RWPE1 (cell line): ENCODE results near the gene SKA3.

Source experiments
- CTCF ChIA-PET: fragments of 350-600 bp; sonication (Branson Sonifier 250); formaldehyde crosslinking; extraction: SDS; loops from one replicate; lab custom pipeline; 2021; lab: Yijun Ruan, JAX
- POLR2A ChIA-PET: fragments of 400-600 bp; formaldehyde crosslinking; extraction: SDS; loops from one replicate; lab custom pipeline; 2020; ENCODE audit warnings: antibody characterized with exemption; ENCODE audit not compliant: low non-redundant PET; lab: Yijun Ruan, JAX
- DNase-seq: peaks from one replicate; pipeline ENCODE4 v3.0.0; 2012; ENCODE audit warnings: low spot score
- H3K27ac ChIP-seq: fragments of 450-650 bp; 2 replicates; pipeline ENCODE4 v1.5.1; 2017
- TF ChIP-seq, protein P1 (sequence below): fragments of 450-650 bp; conservative IDR thresholded peaks from 2 replicates; pipeline ENCODE4 v1.5.1; 2017; ENCODE audit warnings: low read depth, mild to moderate bottlenecking

Gene SKA3

DNA sequence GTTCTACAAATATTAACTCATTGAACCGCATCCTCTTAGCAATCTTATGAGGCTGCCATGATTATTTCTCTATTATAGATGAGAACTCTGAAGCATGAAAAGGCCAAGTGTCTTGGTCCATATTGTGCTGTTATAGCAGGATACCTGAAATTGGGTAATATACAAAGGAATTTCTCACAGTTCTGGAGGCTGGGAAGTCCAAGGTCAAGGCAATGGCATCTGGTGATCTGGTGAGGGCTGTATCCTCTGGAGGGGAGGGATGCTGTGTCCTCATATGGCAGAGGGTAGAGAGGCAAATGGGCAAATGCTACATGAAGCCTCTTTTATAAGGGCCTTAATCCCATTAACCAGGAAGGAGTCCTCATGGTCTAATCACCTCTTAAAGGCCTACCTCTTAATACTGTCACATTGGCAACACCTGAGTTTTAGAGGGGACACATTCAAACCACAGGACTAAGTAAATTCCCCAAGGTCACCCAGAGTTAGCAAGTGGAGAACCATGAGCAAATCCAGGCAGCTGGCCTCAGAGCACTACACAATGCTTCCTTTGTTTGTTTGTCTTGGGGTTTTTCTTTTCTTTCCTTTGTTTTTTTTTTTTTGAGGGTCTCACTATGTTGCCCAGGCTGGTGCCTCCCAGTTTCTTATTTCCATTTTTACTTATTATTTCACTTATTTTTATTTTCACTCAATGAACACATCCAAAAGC, 59.1 kb downstream of the SKA3 start:
- DNase-seq = no peak
- CTCF ChIA-PET = interaction anchor here (0.6 kb wide), 1 partner anchor 10 kb away, joined by 7 read pairs; no protein-coding TSS in a partner anchor
- TF ChIP-seq, protein P1, sequence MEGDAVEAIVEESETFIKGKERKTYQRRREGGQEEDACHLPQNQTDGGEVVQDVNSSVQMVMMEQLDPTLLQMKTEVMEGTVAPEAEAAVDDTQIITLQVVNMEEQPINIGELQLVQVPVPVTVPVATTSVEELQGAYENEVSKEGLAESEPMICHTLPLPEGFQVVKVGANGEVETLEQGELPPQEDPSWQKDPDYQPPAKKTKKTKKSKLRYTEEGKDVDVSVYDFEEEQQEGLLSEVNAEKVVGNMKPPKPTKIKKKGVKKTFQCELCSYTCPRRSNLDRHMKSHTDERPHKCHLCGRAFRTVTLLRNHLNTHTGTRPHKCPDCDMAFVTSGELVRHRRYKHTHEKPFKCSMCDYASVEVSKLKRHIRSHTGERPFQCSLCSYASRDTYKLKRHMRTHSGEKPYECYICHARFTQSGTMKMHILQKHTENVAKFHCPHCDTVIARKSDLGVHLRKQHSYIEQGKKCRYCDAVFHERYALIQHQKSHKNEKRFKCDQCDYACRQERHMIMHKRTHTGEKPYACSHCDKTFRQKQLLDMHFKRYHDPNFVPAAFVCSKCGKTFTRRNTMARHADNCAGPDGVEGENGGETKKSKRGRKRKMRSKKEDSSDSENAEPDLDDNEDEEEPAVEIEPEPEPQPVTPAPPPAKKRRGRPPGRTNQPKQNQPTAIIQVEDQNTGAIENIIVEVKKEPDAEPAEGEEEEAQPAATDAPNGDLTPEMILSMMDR = no peak
- H3K27ac ChIP-seq = no peak overlapping the region
- POLR2A ChIA-PET = no interaction called here

DNA sequence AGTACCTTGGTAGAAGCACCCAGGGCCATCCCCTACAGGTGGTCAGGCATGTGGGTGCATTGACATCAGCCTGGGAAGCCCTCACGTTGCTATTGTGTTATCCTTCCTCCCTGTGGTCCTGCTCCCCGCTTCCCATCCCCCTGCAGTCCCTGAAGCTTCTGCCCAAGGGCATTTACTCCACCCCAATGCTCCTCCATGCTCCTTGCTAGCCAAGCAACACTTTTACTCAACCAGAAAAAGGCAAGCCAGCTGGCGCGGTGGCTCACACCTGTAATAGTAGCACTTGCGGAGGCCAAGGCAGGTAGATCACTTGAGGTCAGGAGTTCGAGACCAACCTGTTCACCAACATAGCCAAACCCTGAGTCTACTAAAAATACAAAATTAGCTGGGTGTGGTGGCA, 60.2 kb downstream of the SKA3 start:
- POLR2A ChIA-PET = interaction anchor here (0.7 kb wide), 1 partner anchor 210 kb away, joined by 3 read pairs; no protein-coding TSS in a partner anchor

DNA sequence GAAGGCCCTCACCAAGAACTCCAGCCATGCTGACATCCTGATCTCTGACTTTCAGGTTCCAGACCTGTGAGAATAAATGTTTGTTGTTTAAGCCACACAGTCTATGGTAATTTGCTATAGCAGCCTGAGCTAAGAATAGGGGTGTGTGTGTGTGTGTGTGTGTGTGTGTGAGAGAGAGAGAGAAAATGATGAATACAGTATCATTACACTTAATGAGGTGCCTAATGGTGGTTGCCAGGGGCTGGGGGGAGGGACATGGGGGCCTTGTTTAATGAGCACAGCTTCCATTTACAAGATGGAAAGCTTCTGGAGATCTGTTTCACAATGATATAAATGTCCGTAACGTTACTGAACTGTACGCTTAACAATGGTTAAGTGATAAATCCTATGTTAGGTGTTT, 61.1 kb downstream of the SKA3 start:
- DNase-seq = no peak
- ChIA-PET POLR2A (interaction anchor here (0.6 kb wide), 1 partner anchor 17 kb away, joined by 4 read pairs; no protein-coding TSS in a partner anchor), CTCF (interaction anchor here (0.6 to 1.1 kb wide), 2 partner anchors 17 to 712 kb away, joined by 3 to 5 read pairs; no protein-coding TSS in a partner anchor)
- H3K27ac ChIP-seq = no peak overlapping the region
- TF ChIP-seq, protein P1 = no peak

More for the DNA sequence above, 60.2 kb downstream of the SKA3 start:
- TF ChIP-seq, protein P1 = no peak
- DNase-seq = no peak
- CTCF ChIA-PET = interaction anchor here (0.5 kb wide), 1 partner anchor 980 kb away, joined by 3 read pairs; no protein-coding TSS in a partner anchor
- H3K27ac ChIP-seq = no peak overlapping the region

DNA sequence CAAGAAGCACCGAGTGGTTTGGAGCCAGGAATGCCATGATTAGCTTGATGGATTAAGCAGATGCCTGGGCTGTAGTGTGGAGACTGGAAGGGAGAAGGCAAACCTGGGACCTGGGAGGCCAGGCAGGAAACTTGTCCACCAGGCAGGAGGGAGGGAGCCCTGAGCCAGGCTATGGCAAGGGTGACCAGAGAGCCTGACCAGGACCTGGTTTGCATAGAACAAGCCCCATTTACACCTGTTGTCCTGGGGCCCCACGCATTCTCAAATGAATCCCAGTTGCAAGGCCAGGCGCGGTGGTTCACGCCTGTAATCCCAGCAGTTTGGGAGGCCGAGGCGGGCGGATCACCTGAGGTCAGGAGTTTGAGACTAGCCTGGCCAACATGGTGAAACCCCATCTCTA, 64.8 kb downstream of the SKA3 start:
- DNase-seq = no peak
- POLR2A ChIA-PET = no interaction called here
- H3K27ac ChIP-seq = no peak overlapping the region
- CTCF ChIA-PET = interaction anchor here (0.6 to 0.7 kb wide), 5 partner anchors 18 to 368 kb away, joined by 3 to 5 read pairs (median 5); no protein-coding TSS in a partner anchor
- TF ChIP-seq, protein P1 = no peak

DNA sequence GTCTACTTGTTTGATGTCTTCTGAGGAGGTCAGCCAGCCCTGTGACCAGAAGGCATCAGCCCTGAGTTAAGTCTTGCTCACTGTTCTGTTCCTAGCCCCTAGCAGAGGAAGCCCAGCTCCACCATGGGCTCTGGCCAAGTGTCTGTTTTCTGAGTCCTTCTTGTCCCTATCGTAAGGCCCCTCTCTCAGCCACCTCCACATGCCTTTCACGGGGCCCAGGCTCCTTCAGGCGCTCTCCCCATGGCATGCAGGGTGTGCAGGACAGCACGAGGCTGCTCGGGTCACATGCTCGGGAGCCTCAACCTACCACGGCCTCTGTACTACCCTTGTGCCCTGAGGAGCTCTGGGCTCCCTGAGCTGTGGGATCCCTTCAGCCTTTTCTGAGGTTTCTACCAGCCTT, 67.2 kb downstream of the SKA3 start:
- TF ChIP-seq, protein P1 = no peak
- H3K27ac ChIP-seq = no peak overlapping the region
- CTCF ChIA-PET = interaction anchor here (0.7 kb wide), 1 partner anchor 183 kb away, joined by 4 read pairs; no protein-coding TSS in a partner anchor
- no peak for DNase-seq
- POLR2A ChIA-PET = no interaction called here

DNA sequence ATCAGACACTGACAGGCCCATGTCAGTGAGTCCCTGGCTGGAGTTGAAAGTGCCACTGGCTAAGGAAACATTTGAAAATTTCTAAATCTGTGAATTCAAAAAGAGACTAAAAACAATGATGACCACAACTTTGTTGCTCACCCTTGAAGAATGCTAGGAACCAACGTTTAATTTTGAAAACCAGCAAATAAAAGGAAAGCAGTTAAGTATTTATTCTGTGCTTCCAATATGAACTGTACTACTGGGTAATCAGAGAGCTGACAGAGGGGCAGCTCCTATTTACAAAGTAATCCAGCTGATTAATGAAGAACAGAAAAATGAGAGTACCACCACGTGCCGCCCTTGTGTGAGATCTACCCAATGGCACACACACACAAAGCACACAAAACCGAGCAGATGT, 70.3 kb downstream of the SKA3 start:
- CTCF ChIA-PET = no interaction called here
- no peak for DNase-seq
- POLR2A ChIA-PET = no interaction called here
- no peak overlapping the region for H3K27ac ChIP-seq
- TF ChIP-seq, protein P1 = no peak
